LHCN-M2 (cell line): Measurements from ENCODE around the gene MUC5B. TPM values are rescaled to one million over a fixed set of nuclear protein-coding genes. Genes with fewer than 3 reads are reported as not detected.
"Not testable (repeated sequence)": the region's sequence is repeated elsewhere in the genome, so short reads cannot be mapped to it uniquely, and the experiment has no call there.

Experiments used
- DNase-seq: peaks from one replicate; pipeline ENCODE4 v3.0.0-alpha.2; 2012; ENCODE audit warnings: low read depth
- total RNA-seq: library from RNA; depleted of rRNA; stranded (reverse); fragments of >200 nt; gene quantifications from 2 replicates; pipeline ENCODE4 v1.2.3, GENCODE V29; 2014

The MUC5B gene
- total RNA-seq, 1 experiment from 2014 or later, result not detected

DNA sequence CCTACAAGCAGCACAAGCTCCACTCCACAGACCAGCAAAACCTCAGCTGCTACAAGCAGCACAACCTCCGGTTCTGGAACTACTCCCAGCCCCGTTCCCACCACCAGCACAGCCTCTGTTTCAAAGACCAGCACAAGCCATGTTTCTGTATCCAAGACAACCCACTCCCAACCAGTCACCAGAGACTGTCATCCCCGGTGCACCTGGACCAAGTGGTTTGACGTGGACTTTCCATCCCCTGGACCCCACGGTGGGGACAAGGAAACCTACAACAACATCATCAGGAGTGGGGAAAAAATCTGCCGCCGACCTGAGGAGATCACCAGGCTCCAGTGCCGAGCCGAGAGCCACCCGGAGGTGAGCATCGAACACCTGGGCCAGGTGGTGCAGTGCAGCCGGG is 33.0 kb upstream of the MUC5B start:
- not testable (repeated sequence) for DNase-seq

DNA sequence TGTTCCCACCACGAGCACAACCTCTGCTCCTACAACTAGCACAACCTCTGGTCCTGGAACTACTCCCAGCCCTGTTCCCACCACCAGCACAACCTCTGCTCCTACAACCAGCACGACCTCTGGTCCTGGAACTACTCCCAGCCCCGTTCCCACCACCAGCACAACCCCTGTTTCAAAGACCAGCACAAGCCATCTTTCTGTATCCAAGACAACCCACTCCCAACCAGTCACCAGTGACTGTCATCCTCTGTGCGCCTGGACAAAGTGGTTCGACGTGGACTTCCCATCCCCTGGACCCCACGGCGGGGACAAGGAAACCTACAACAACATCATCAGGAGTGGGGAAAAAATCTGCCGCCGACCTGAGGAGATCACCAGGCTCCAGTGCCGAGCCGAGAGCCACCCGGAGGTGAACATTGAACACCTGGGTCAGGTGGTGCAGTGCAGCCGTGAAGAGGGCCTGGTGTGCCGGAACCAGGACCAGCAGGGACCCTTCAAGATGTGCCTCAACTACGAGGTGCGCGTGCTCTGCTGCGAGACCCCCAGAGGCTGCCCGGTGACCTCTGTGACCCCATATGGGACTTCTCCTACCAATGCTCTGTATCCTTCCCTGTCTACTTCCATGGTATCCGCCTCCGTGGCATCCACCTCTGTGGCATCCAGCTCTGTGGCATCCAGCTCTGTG is 30.9 kb upstream of the MUC5B start:
- DNase-seq, result not testable (repeated sequence)

- no peak for DNase-seq
Measured at GRCh38 chr11:1192741-1193325, 30.0 kb upstream of the MUC5B start.

DNA sequence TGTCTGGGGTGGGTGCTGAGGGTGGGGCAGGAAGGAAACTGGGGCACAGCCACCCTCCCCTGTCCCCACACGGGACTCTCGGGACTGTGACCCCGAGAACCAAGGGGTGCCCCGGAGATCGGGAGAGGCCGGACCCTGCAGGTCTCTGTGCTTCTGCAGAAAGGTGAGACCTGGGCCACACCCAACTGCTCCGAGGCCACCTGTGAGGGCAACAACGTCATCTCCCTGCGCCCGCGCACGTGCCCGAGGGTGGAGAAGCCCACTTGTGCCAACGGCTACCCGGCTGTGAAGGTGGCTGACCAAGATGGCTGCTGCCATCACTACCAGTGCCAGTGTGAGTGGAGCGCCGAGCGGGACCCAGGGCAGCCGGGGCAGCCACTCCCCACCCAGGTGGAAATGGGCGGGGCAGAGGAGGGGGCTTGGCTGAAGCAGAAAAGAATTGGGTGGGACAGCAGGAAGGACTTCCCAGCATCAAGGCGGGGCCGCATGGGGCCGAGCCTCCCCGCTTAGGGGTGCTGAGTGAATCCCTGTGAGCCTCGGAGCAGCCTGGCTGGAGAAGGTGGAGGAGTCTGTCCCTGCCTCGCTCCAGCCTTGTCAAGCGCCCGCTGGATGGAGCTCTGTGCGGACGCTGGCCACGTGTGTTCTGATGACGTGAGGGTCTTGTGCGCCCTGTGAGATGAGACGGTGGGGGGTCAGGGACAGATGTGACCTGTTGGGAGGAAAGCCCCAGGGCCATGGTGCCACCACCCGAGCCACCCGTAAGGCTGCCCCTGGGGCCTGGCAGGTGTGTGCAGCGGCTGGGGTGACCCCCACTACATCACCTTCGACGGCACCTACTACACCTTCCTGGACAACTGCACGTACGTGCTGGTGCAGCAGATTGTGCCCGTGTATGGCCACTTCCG is 29.3 kb upstream of the MUC5B start:
- no peak for DNase-seq

GRCh38 chr11:1194231-1194976 is 28.5 kb upstream of the MUC5B start:
- DNase-seq, result no peak

GRCh38 chr11:1194977-1195681 is 27.7 kb upstream of the MUC5B start:
- DNase-seq, result no peak

- no peak for DNase-seq
Measured at GRCh38 chr11:1195682-1196515, 27.0 kb upstream of the MUC5B start.

GRCh38 chr11:1196516-1197391 is 26.1 kb upstream of the MUC5B start:
- no peak for DNase-seq

DNA sequence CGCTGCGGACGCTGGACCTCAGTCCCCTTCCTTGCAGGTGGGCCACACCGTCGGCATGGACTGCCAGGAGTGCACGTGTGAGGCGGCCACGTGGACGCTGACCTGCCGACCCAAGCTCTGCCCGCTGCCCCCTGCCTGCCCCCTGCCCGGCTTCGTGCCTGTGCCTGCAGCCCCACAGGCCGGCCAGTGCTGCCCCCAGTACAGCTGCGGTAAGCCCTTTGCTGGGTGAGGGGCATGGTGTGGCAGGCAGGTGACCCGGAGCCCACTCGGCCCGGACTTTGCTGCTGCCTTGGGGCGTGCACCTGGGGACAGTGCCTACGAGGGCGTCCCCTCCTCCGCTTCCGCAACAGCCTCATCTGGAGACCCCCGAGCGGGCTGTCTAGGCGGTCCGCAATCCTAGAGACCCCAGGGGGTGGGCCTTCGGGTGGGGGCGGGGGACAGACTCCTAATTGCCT is 25.4 kb upstream of the MUC5B start:
- no peak for DNase-seq

- DNase-seq, result no peak
Measured at GRCh38 chr11:1197886-1198560, 24.8 kb upstream of the MUC5B start.

GRCh38 chr11:1198561-1199240 is 24.2 kb upstream of the MUC5B start:
- DNase-seq, result no peak

GRCh38 chr11:1199241-1199750 is 23.6 kb upstream of the MUC5B start:
- no peak for DNase-seq

DNA sequence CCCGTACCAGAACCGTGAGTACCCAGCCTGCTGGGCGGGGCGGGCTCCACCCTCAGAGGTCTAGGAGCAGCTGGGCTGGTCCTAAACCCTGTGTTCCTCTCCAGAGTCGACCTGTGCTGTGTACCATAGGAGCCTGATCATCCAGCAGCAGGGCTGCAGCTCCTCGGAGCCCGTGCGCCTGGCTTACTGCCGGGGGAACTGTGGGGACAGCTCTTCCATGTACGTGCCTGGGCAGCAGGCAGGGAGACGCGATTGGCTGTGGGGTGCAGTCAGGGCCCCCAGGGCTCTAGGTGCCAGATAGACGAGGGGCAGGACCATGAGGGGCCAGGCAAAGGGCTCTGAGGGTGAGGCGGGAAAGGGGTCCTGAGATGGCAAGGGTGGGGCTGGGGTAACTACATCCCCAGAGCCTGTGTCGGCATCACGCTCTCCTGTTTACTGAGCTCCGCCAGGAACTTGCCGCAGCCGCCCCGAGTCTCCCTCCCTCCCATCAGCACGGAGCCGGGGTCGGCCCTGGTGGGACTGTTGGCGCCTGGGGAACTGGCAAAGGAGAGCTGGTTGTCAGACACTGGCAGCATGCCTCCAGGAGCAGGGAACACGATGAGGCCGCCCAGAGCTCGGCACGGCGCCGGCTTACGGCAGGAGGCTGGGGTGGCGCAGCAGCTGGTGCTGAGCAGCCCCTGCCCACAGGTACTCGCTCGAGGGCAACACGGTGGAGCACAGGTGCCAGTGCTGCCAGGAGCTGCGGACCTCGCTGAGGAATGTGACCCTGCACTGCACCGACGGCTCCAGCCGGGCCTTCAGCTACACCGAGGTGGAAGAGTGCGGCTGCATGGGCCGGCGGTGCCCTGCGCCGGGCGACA is 22.9 kb upstream of the MUC5B start:
- no peak for DNase-seq

GRCh38 chr11:1200611-1201191 is 22.2 kb upstream of the MUC5B start:
- DNase-seq, result no peak

- peak; percentile 19 for DNase-seq
Measured at GRCh38 chr11:1201395-1202153, 21.3 kb upstream of the MUC5B start.
